ENCODE data around the gene TMEM269.
"Not testable (repeated sequence)": the region's sequence is repeated elsewhere in the genome, so short reads cannot be mapped to it uniquely, and the experiment has no call there.

TMEM269 gene

DNA sequence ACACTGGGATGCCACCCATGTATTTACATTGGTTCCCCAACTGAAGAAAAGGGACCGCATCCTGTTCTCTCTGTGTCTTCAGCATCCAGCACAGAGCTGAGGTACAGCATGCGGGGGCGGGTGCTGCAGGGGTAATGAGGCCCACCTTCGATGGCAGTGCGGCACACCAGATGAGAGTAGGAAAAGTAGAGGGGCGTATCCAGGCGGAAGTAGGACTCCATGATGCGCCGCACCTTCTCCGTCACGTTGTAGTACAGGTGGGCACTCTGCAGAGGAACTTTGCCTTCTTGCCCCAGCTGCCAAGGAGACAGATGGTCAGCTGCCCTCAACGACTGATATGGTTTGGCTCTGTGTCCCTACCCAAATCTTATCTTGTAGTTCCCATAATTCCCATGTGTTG lies 34.8 kb upstream of the TMEM269 start:
- TF ChIP-seq CTCF (IDR thresholded peaks at IDR 0.05; ENCODE audit: poor library complexity, severe bottlenecking) = no peak
- H3K27me3 ChIP-seq (ENCODE audit: insufficient read depth, poor library complexity, severe bottlenecking) = no peaks in the 10 kb centered on the region
- no peak overlapping the region for H3K4me3 ChIP-seq (ENCODE audit: severe bottlenecking)
- peaks cover 39% of the 10 kb centered on the region for H3K36me3 ChIP-seq (ENCODE audit: low read depth)
- H3K9me3 ChIP-seq (ENCODE audit: severe bottlenecking) = no peaks in the 10 kb centered on the region
- no peak for ATAC-seq (ENCODE audit: low read depth)
- no peak for DNase-seq (ENCODE audit: low spot score)
- H3K27ac ChIP-seq (ENCODE audit: poor library complexity, severe bottlenecking) = no peak overlapping the region
- no peaks in the 10 kb centered on the region for H3K4me1 ChIP-seq (ENCODE audit: insufficient read depth, poor library complexity, severe bottlenecking)

DNA sequence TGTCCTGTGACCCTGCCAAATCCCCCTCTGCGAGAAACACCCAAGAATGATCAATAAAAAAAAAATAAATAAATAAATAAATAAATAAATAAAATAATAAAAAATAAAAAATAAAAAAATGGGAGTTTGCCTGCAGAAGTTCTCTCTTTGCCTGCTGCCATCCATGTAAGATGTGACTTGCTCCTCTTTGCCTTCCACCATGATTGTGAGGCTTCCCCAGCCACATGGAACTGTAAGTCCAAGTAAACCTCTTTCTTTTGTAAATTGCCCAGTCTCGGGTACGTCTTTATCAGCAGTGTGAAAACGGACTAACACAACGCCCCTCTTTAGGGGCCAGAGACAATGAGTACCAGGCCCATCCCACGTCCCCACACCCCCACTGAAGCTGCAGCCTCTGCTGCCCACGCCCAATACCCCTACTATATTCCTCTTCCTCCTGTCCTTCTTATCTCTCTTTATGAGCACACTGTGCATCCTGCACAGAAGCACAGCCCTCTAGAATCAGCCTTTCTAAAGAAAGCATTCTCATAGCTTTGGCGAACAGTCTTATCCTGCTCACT lies 33.2 kb upstream of the TMEM269 start:
- not testable (repeated sequence) for H3K9me3 ChIP-seq (ENCODE audit: severe bottlenecking); H3K4me1 ChIP-seq (ENCODE audit: insufficient read depth, poor library complexity, severe bottlenecking); ATAC-seq (ENCODE audit: low read depth); H3K27ac ChIP-seq (ENCODE audit: poor library complexity, severe bottlenecking); DNase-seq (ENCODE audit: low spot score); H3K27me3 ChIP-seq (ENCODE audit: insufficient read depth, poor library complexity, severe bottlenecking); H3K4me3 ChIP-seq (ENCODE audit: severe bottlenecking)
- H3K36me3 ChIP-seq (ENCODE audit: low read depth) = peaks cover 54% of the 10 kb centered on the region

DNA sequence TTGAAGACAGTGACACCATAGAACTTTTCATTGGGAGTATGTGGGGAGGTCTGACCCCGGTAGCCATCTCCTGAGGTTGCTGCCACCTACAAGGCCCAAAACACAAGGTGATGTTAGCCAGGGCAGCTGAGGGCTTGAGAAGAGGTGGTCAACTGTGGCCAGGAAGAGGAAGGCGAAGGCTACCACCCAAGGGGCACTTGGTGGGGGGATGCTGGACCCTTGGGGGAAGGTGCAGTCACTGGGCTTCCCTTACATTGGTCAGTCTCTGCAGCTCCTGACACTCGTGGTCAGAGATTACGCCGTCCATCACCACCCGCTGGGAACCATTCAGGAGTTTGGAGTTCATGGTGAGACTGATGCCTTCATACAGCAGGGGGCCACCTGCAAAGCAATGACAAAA lies 32.5 kb upstream of the TMEM269 start:
- no peaks in the 10 kb centered on the region for H3K9me3 ChIP-seq (ENCODE audit: severe bottlenecking)
- peaks cover 55% of the 10 kb centered on the region for H3K36me3 ChIP-seq (ENCODE audit: low read depth)
- no peak overlapping the region for H3K27ac ChIP-seq (ENCODE audit: poor library complexity, severe bottlenecking)
- TF ChIP-seq CTCF (IDR thresholded peaks at IDR 0.05; ENCODE audit: poor library complexity, severe bottlenecking) = no peak
- H3K27me3 ChIP-seq (ENCODE audit: insufficient read depth, poor library complexity, severe bottlenecking) = no peaks in the 10 kb centered on the region
- no peak overlapping the region for H3K4me3 ChIP-seq (ENCODE audit: severe bottlenecking)
- H3K4me1 ChIP-seq (ENCODE audit: insufficient read depth, poor library complexity, severe bottlenecking) = no peaks in the 10 kb centered on the region
- ATAC-seq (ENCODE audit: low read depth) (no peak), DNase-seq (ENCODE audit: low spot score) (no peak)

- H3K4me1 ChIP-seq (ENCODE audit: insufficient read depth, poor library complexity, severe bottlenecking) = no peaks in the 10 kb centered on the region
- H3K4me3 ChIP-seq (ENCODE audit: severe bottlenecking) = no peak overlapping the region
- no peak overlapping the region for H3K27ac ChIP-seq (ENCODE audit: poor library complexity, severe bottlenecking)
- no peaks in the 10 kb centered on the region for H3K27me3 ChIP-seq (ENCODE audit: insufficient read depth, poor library complexity, severe bottlenecking)
- ATAC-seq (ENCODE audit: low read depth) (no peak), DNase-seq (ENCODE audit: low spot score) (no peak)
- H3K9me3 ChIP-seq (ENCODE audit: severe bottlenecking) = no peaks in the 10 kb centered on the region
- peaks cover 55% of the 10 kb centered on the region for H3K36me3 ChIP-seq (ENCODE audit: low read depth)
- no peak for TF ChIP-seq CTCF (IDR thresholded peaks at IDR 0.05; ENCODE audit: poor library complexity, severe bottlenecking)
These were observed 31.7 kb upstream of the TMEM269 start for GRCh38 chr1:42753070-42753469.

GRCh38 chr1:42756956-42757891 lies 27.6 kb upstream of the TMEM269 start:
- no peaks in the 10 kb centered on the region for H3K9me3 ChIP-seq (ENCODE audit: severe bottlenecking)
- ATAC-seq (ENCODE audit: low read depth) (peak; percentile 64), DNase-seq (ENCODE audit: low spot score) (no peak)
- H3K27me3 ChIP-seq (ENCODE audit: insufficient read depth, poor library complexity, severe bottlenecking) = no peaks in the 10 kb centered on the region
- no peaks in the 10 kb centered on the region for H3K4me1 ChIP-seq (ENCODE audit: insufficient read depth, poor library complexity, severe bottlenecking)
- TF ChIP-seq CTCF (IDR thresholded peaks at IDR 0.05; ENCODE audit: poor library complexity, severe bottlenecking) = peak; percentile 82
- H3K4me3 ChIP-seq (ENCODE audit: severe bottlenecking) = no peak overlapping the region
- no peak overlapping the region for H3K27ac ChIP-seq (ENCODE audit: poor library complexity, severe bottlenecking)
- peaks cover 64% of the 10 kb centered on the region for H3K36me3 ChIP-seq (ENCODE audit: low read depth)

All from RWPE2 (cell line).